A549 (cell line): ENCODE data around the gene PDE8A.

Experiments used
- E2F6 ChIP-seq: IDR thresholded peaks from 2 replicates; pipeline ENCODE4 v1.6.1; 2012; ENCODE audit warnings: low read depth, borderline replicate concordance
- POLR2A ChIP-seq: IDR thresholded peaks from 2 replicates; pipeline ENCODE4 v1.6.1; 2012; ENCODE audit warnings: mild to moderate bottlenecking, low read length
- POLR2AphosphoS2 ChIP-seq: conservative IDR thresholded peaks from 2 replicates; pipeline ENCODE4 v1.6.1; 2012; ENCODE audit warnings: low read length, improper control_type of control experiment, inconsistent platforms
- RFX5 ChIP-seq: fragments of 450-650 bp; IDR thresholded peaks from 2 replicates; pipeline ENCODE4 v1.7.1; 2014; ENCODE audit warnings: antibody characterized with exemption, mild to moderate bottlenecking, moderate library complexity

GRCh38 chr15:85024003-85024402, 42.3 kb downstream of the PDE8A start:
- TF ChIP-seq RFX5, result no peak
- no peak for TF ChIP-seq POLR2AphosphoS2
- TF ChIP-seq POLR2A, result no peak
- TF ChIP-seq E2F6, result no peak
